DMS153 treated with DMSO at 0.1 percent for 48 hours (cell line): ENCODE data around the gene GUCA2B.

Experiments
- DNase-seq: peaks from one replicate; lab custom pipeline; 2025; ENCODE audit not compliant: unreplicated experiment; lab: John Stamatoyannopoulos, UW

GUCA2B gene

DNA sequence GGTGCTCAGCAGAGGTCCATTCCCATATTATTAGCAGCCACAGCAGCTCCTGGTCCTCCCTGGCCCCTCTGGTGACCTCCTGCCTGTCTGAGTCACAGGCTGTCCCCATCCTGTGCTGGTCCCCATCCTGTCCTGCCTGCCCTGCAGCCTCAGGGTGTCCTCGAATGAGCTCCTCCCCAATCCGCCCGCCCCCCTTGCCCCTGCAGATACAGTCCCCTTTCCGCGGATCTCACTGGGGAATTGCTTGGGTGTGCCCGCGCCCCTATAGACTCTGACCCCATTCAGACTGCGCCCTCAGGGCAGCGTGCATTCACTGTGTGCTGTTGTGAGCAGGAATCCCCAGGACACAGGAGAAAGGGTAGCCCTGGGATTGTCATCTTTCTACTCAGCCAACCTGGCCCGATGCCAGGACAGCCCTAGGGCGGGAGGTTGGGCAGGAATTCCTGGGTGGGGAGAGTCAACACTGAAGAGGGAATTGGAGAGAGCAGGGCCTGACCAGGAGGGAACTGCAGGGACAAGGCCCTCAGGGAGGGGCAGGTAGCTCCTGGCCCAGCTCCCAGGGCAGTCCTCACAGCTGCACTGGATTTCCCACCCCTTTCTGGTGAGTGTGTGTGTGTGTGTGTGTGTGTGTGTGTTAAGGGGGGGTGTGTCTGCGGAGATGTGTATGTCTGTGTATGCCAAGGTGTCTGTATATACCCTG is 12.5 kb downstream of the GUCA2B start:
- DNase-seq: peak; percentile 99

DNA sequence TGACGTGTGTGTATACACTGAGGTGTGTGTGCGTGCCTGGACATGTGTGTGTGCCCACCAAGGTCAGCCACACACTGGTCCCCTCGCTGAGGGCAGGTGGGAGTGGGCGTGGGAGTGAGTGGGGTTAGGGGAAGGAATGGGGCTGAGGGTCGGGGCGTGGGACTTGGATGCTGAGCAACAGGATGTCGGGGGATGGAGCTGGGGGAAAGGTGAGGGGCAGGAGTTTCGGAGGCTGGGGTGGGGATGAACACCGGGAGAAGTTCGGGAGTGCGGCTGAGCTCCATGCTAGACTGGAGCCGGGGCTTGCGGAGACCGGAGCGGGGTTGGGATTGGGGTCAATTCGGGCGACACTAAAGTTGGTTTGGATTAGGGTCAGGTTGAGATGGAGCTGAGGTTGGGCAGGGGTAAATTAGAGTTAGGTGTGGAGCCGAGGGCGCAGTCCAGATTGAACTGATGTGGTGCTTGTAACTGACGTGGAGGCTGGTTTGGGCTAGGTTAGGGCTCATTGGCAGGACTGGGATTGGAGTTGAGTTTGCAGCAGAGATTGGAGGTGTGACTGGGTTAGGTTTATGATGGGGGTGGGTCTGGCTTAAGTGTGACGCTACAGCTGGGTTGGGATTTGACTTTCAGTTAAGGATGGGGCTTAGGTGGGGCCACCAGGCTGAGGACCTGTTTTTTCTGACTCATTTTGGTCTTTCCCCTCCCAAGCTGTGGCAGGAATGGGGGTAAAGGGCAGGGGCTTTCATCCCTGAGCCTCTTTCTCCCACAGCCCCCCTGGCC is 14.6 kb downstream of the GUCA2B start:
- no peak for DNase-seq

DNA sequence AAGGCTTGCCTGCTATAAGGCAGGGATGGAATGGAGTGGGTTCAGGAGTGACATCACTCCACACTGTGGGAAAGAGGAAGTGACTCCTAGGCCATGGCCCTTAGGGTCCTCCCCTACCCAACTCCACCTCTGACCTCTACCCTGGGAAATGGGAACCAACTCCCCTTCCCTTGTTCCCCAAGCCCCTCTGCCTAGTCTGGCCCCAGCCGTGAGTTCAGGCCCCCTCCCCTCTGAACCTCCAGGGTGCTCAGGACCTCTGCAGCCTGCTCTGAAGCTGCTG is 15.1 kb downstream of the GUCA2B start:
- DNase-seq: no peak

DNA sequence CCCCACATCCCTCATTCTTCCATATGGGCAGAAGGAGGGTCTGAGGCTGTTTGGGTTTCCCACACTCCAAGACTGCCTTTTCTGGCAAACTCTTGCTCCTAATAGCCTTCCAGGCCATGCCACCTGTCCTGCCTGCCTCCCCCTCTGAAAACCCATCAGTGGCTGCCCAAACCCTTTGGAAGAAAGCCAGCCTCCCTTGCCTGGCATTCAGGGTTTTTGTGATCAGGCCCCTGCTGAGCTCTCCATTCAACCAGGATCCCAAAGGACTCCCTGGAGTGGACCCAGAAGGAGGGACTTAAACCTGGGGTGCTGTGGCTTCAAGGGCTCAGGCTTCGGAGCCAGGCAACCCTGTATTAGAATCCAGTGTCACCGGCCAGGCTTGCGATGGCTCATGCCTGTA is 15.6 kb downstream of the GUCA2B start:
- peak; percentile 71 for DNase-seq

DNA sequence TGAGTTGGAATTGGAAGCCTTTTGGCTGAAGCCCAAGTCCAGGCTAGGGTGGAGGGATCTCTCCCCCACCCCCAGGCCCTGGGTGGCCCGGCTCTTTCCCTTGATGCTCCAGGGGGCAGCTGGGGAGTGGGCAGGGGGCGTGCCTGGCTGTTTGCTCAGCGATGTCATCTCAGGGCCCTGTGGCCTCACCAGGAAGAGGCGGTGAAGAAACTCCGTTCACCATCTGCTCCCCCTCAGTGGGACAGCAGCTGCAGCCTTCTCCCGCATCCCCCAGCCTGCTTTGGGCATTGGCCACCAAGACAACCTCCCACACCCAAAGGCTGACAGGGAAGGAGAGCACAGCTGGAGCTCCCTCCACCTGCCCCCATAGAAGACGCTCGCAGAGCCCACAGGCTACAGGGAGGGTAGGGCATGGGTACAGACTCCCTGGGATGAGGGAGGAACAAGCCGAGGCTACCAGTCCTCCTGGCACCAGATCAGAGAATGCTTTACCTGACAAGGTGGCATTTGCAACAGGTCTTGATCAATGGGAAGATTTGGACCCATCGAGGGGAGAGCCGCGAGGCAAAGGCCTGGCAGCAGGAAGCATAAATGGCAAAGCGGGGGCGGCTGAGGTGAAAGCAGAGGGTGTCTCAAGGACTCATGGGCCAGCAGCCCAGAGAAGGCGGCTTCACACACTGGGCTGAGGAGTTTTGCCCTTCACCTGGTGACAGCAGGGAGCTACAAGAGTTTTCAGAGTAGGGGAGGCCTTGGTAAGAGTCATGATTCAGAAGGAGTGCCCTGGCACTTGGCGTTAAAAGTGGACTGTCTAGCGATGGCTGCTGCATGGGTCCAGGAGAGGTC is 17.8 kb downstream of the GUCA2B start:
- DNase-seq: no peak

DNA sequence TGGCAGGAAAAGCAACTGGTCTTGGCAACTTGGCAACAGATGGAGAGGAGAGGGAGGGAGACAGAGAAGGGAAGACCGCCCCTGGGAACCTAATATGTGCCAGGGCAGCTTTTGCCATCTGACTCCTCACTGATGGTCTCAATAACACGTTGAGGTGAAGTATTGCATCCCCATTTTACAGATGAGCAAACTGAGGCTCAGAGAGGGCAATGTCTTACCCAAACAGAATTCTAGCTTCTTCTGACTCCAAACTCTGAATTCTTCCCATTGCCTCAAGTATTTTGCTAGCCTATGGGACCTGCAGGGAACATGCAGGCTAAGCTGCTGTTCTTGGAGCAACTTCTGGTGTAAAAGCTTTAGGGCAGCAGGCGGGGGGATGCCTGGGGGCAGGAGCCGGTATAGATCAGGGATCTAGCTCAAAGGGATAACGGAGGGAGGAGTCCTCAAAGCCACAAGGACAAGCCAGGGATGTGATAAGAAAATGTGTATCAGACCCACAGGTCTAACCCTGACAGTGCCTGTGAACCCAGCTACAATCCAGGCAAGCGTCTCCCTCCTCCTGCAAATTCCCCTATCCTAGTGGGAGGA is 18.6 kb downstream of the GUCA2B start:
- DNase-seq: no peak

DNA sequence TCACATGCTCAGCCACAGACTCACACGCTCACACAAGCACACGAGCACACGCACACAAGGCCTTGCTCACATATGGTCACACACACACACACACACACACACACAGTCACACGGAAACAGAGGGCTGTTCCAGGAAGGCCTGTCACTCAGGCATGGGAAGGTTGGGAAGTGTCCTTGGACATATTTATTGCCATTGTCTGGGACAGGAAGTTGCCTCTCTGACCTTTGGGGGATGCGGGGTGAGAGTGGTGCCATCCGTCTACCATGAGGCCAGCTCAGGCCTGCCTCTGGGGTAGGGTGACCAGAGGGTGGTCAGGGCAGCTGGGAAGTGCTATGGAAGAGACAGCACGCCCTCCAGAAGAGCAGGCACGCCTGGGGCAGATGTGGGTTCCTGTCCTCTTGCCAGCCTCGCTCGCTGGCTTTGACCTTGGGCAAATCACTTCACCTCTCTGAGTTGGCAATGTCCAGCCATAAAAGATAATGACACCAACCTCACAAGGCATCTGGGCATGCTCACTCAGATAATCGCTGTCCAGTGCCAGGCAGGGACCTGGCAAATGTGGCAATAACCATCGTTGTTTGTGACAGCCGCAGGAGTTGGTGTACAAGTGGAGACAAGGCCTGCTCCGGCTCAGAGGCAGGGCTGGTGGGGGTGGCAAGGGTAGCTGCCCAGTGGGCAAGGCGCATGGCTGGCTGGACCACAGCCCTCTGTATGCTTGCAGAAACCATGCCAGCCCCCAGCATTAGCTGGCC is 19.3 kb downstream of the GUCA2B start:
- DNase-seq: no peak

DNA sequence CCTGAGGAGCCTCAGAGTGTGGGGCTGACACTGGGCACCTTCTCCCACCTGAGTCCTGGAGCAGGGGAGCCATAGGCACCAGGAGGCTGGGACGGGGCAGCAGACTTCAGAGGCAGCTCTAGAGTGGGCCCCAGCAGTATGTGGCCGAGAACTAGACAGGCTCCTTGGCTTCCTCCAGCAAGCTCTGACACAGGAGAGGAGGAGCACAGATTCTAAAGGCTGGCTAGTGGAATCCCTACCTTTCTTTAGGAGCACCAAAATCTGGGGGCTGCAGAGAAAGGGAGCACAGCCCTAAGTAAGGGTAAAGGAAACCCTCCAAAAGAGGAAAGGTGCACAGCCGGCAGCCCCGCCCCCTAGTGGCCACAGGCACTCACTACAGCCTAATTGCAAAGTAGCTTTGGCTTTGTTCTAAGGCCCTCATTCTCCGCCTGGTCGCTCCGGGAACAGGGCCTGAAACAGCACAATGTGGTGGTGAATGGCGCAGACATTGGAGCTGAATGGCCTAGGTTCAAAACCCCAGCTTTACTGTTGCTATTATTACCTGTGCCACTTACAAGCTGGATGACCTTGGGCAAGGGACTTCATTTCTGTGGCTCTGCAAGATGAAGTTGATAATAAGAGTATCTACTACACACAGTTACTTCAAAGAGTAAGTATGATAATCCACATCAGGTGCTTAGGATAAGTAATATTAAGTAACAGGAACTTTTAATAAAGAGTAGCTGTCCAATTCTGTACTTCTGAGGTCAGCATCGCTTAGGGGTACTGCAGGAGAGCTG is 20.1 kb downstream of the GUCA2B start:
- DNase-seq: peak; percentile 94

DNA sequence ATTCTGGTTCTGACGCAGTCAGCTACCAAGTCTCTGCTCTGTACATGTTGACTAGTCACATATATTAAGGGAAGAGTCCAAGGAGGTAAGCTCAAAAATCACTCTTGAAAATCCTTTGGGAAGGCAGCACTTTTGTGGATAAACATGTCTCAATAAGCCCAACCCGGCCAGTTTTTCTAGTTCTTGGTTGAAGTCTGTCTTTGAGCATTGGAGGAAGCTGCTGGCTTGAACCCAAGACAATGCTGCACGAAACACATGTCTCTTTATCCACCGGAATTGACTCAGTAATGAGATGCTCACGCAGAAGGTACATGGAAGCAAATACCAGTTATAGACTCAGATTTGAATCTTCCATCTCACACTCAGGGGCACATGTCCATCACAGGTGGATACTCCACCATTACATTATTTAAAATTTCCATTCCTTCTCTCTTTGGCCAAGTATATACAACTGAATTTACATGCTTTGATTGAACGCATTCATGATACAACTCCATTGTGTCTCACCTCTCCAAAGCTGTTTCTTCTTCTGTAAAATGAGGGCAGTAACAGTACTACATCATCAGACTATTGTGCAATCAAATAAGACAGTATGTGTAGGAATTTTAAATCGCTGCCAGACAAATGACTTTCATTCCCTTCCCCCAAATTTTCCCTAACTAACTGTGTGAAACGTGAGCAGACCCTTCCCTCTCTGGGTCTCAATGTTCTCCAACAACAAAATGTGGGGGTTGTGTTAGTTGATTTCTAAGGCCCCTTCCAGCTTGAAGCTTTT is 20.9 kb downstream of the GUCA2B start:
- DNase-seq: peak; percentile 21

DNA sequence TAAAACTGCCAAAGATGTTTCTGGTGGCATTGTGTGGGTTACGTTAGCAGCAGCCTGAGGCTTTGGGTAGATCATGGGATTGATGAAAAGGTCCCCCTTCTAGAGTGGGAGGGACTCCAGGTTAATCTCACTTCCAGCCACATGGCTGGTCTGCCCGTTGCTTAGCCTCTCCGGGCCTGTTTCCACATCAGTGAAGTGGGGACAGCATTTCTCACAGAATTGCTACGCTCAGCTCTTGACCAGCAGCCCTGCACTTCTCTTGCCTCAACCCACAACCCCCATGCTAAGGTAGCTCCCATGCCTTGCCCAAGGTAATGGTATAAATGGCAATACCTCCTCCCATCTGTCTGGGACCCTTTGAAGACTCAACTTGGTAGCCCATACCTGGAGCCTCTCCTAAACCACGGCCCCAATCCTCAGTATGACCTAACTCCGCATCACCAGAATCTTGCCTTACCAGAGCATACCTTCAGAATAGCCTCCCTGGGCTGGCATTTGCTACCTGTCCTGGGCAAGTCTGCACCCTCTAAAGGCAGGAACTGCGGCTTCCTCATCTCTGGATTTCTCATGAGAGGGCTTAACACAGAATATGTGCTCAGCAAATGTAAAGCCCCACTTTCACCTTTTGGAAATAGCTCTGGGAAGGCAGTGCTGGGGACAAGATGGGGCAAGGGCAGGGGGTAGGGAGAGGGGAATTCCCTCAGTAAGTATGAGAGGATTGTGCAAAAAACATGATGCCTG is 22.3 kb downstream of the GUCA2B start:
- no peak for DNase-seq

DNA sequence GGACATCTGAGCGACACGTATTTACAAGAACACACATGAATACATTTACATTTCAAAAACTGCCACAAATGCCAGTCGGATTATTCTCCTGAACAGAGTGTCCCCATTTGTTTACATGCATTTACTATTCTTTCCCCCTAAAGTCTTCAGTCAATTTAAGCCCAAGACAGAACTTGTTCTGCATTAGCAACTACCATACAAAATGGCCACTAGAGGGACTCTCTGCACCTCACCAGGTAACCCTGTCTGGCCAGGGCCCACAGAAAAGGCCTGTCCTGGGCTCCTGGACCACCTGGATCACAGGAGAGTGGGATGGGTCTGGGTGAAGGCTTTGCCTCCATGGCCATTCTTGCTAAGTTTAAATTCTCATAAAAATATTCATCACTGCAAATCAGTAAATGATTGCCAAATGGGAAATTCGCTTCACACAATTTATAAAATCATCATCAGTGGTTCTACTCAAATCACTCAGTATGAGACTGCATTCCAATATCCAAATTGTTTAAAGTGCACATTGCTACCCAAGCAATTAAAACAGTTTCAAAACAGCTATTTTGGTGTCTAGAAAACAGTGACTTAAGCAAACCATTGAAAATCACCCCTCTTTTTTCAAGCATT is 23.8 kb downstream of the GUCA2B start:
- DNase-seq: peak; percentile 68

DNA sequence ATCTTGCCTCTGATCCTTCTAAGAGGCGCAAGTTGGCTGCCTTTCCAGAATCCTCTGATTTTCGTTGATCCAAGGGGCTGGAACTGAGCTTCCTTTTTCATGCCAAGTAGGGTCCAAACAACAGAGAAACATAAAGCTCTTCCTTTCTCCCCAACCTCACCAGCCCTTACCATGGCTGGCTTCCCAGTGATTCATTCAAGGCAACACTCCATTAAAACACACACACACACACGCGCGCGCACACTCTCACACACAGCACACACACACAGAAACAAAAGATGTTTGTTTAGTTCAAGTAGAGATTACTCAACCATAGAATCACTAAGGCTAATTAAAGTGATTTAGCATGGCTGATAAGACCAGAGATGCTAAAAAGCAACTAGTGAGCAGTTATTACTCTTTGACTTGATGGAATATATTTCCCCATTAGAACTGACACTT is 24.4 kb downstream of the GUCA2B start:
- DNase-seq: peak; percentile 90

DNA sequence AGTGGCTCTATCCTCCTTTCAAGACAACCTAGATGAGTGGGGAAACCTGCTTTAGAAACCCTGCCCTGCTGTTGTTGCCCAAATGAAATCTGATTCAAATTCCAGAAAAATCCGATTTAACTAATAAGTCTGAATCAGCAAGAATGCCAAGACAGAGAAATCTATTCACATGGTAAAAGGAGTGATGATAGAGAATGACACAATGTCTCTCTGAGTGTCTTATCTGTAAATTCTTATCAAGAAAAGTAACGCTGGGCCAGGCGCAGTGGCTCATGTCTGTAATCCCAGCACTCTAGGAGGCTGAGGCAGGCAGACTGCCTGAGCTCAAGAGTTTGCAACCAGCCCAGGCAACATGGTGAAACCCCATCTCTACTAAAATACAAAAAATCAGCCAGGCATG is 25.0 kb downstream of the GUCA2B start:
- peak; percentile 23 for DNase-seq

DNA sequence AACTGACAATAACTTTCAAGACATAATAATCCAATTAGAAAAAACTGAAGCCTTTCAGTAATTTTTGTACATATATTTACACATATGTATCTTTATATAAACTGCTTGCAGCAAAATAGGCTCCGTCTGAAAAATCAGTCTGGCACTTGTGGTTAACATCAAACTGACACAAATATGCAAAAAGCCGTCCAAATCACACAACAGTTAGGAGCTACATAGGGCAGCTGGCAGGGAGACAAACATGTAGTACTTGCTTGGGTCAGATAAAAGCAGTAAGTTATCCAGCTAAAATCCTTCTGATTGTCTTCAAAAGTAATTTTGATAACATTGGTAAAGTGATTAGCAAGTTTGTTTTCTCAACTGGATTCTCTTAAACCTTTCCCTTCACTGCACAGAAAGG is 26.1 kb downstream of the GUCA2B start:
- no peak for DNase-seq

DNA sequence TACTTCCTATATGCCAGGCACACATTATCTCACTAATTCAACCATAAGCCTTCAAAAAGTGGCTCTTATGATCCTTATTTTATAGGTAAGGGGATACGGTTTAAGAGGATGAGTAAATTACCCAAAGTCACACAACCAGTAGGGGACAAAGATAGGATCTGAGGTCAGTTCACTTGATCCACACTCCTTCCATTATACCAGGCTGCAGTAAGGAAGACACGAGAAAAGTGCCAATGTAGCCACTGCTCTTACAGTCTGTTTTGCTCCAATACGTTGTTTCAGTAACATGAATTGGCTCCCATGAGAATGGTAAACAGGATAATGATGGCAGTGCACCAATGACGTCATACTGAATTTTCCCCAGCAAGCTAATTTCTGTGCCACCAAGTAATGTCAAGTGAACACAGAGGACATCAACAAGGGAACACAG is 26.7 kb downstream of the GUCA2B start:
- no peak for DNase-seq

DNA sequence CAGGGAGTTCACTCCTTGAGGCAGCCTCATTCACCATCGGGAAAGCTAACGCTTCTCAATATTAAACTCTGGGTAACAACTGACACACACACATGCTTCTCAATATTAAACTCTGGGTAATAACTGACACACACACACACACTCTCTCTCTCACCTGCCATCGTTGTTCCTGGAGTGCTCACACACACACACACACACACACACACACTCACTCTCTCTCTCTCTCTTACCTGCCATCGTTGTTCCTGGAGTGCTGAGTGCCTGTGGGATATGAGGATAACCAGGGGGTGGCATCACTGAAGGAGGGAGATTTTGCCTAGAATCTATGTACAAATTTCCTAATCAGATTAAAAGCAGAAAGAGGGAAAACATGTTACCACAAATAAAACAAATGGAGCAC is 28.5 kb downstream of the GUCA2B start:
- DNase-seq: no peak

DNA sequence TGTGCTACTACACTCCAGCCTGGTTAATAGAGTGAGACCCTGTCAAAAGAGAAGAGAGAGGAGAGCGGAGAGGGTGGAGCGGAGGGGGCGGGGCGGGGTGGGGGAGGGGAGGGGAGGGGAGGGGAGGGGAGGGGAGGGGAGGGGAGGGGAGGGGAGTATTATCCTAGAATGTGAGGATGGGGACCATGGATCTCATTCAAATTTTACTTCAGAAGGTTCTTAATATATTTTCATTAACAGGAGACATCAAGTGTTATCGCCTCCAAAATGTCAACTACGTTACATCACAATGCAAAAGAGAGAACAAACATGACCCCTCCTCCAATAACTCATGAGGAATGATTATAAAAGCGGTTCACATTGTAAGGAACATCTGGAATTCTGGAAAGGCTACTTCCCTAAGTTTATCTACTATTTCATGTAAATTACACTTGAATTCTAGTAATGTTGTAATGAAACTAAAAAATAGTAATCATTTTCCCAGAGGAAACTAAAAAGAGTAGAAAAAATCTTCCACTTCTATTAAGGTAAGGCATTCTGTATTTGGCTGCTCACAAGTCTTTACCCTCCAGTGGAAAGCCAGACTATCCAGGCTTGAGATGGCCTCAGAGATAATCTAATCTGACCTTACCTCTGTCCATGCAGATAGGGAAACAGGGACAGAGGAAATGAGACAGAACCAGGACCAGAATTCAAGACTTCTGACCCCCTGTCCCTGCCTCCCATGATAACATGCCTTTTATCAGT is 30.2 kb downstream of the GUCA2B start:
- DNase-seq: no peak

DNA sequence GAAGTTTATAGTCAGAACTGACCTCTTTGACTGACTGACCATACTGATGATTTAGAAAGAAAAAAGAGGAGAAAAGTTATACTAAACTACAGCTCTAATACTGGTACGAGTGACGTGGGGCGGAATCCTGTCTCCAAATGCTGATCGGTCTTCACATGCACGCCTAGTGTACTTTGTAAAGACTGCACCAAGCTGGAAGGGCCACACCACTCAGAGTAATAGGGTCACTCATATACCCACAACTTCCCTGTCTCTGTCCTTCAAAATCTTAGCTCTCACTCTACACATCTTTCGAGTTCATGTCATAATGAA is 30.7 kb downstream of the GUCA2B start:
- no peak for DNase-seq
